Measurements from ENCODE around the gene FOXP1.

- TF ChIP-seq EZH2 (IDR thresholded peaks at IDR 0.05; ENCODE audit: insufficient read depth, poor library complexity, severe bottlenecking): no peak
- no peak for TF ChIP-seq EZH2phosphoT487 (IDR thresholded peaks at IDR 0.05; ENCODE audit: insufficient read depth, low read depth)
These were observed 635.9 kb downstream of the FOXP1 start for GRCh38 chr3:70947579-70947978.
